Endothelial cell of umbilical vein (primary cell): ENCODE measurements around the gene WDR43. TPM values are rescaled to one million over a fixed set of nuclear protein-coding genes. Genes with fewer than 3 reads are reported as not detected.

Experiments
- BruUV-seq: library from RNA; stranded (reverse); fragments of 400-500 nt; replicated peaks from 2 replicates; lab custom pipeline; 2021; lab: Mats Ljungman, UMichigan
- CTCF ChIA-PET: fragments of 300-600, 350-600 bp; sonication (Branson Sonifier 250); formaldehyde crosslinking; loops from one replicate; lab custom pipeline; 2021; ENCODE audit warnings: antibody characterized with exemption, inconsistent platforms; lab: Charles Lee
- POLR2A ChIA-PET: fragments of 300-600, 350-600 bp; sonication (Branson Sonifier 250); formaldehyde crosslinking; loops from one replicate; lab custom pipeline; 2021; ENCODE audit warnings: antibody characterized with exemption, inconsistent platforms; lab: Charles Lee
- DNase-seq: peaks from one replicate; pipeline ENCODE4 v3.0.0-alpha.2; 2011; ENCODE audit warnings: low read depth, low spot score
- FAIRE-seq: peaks from 2 replicates; lab custom pipeline; 2011; peaks lifted over from hg19 to GRCh38; lab: Jason Lieb, UNC
- H2AFZ ChIP-seq: 2 replicates; pipeline ENCODE4 v1.6.0; 2012; ENCODE audit warnings: low read depth, low read length, control low read depth, inconsistent platforms
- H3K27ac ChIP-seq: 2 replicates; pipeline ENCODE4 v1.5.1; 2011; ENCODE audit warnings: low read depth, mild to moderate bottlenecking, control low read depth, low read length, moderate library complexity; ENCODE audit not compliant: insufficient read depth
- H3K27me3 ChIP-seq, 2 experiments: 2 replicates each; pipeline versions ENCODE4 v1.6.0 to v1.6.1; 2011; ENCODE audit warnings: low read length in 2 of 2, mixed read lengths in 1 of 2; ENCODE audit not compliant: control insufficient read depth in 2 of 2, insufficient read depth in 2 of 2
- H3K36me3 ChIP-seq, 2 experiments: 2 replicates in 1 of 2; 3 replicates in 1 of 2; pipeline ENCODE4 v1.5.1; 2011; ENCODE audit warnings: low read length in 2 of 2, mild to moderate bottlenecking in 1 of 2, moderate library complexity in 1 of 2; ENCODE audit not compliant: control insufficient read depth in 2 of 2, insufficient read depth in 2 of 2; ENCODE audit errors: extremely low read depth in 1 of 2
- H3K4me1 ChIP-seq: 3 replicates; pipeline ENCODE4 v1.5.1; 2011; ENCODE audit warnings: mild to moderate bottlenecking, low read length; ENCODE audit not compliant: control insufficient read depth, insufficient read depth; ENCODE audit errors: extremely low read depth
- H3K4me2 ChIP-seq: 2 replicates; pipeline ENCODE4 v1.6.1; 2011; ENCODE audit warnings: low read length, control low read depth, mixed read lengths; ENCODE audit not compliant: insufficient read depth
- H3K4me3 ChIP-seq, 3 experiments: fragments of 200-600 bp in 1 of 3; sonication (generic), shearing (Covaris generic) in 1 of 3; replicated peaks in 1 of 3; 2 replicates each; pipeline ENCODE4 v1.5.1; 2011 to 2016; ENCODE audit warnings: control low read depth in 3 of 3, low read length in 3 of 3, mild to moderate bottlenecking in 2 of 3, inconsistent platforms in 1 of 3, low read depth in 1 of 3, moderate library complexity in 1 of 3; ENCODE audit not compliant: insufficient read depth in 1 of 3
- H3K79me2 ChIP-seq: 2 replicates; pipeline ENCODE4 v1.6.0; 2012; ENCODE audit warnings: low read length, inconsistent platforms; ENCODE audit not compliant: control insufficient read depth, insufficient read depth
- H3K9ac ChIP-seq: replicated peaks from 2 replicates; pipeline ENCODE3; 2011; ENCODE audit warnings: low read length, control low read depth; ENCODE audit not compliant: insufficient read depth; ENCODE audit errors: extremely low read depth
- H3K9me1 ChIP-seq: replicated peaks from 3 replicates; pipeline ENCODE4 v1.6.0; 2011; ENCODE audit warnings: mild to moderate bottlenecking, low read length; ENCODE audit not compliant: control insufficient read depth, insufficient read depth; ENCODE audit errors: extremely low read depth
- H3K9me3 ChIP-seq: replicated peaks from 2 replicates; pipeline ENCODE4 v1.5.1; 2012; ENCODE audit warnings: low read length, inconsistent platforms; ENCODE audit not compliant: control insufficient read depth, insufficient read depth
- H4K20me1 ChIP-seq: replicated peaks from 2 replicates; pipeline ENCODE3; 2011; ENCODE audit warnings: mild to moderate bottlenecking, low read length; ENCODE audit not compliant: control insufficient read depth, insufficient read depth; ENCODE audit errors: extremely low read depth
- EZH2 ChIP-seq: IDR thresholded peaks from 2 replicates; pipeline ENCODE4 v1.6.1; 2012; ENCODE audit warnings: borderline replicate concordance, low read depth, mild to moderate bottlenecking, moderate library complexity, low read length, inconsistent platforms; ENCODE audit not compliant: severe bottlenecking
- FOS ChIP-seq: IDR thresholded peaks from 2 replicates; pipeline ENCODE4 v1.6.1; 2011; ENCODE audit warnings: mild to moderate bottlenecking, low read length, moderate library complexity, borderline replicate concordance; ENCODE audit not compliant: insufficient read depth
- GATA2 ChIP-seq: IDR thresholded peaks from 2 replicates; pipeline ENCODE4 v1.7.0; 2011; ENCODE audit warnings: low read depth, mild to moderate bottlenecking, moderate library complexity, mixed read lengths, low read length; ENCODE audit not compliant: insufficient read length, insufficient read depth
- JUN ChIP-seq: IDR thresholded peaks from 2 replicates; pipeline ENCODE4 v1.6.1; 2011; ENCODE audit warnings: borderline replicate concordance, low read depth; ENCODE audit not compliant: insufficient read length, insufficient read depth
- MYC ChIP-seq: IDR thresholded peaks from one replicate; pipeline ENCODE4 v1.6.1; 2011; ENCODE audit warnings: mild to moderate bottlenecking, low read depth, low read length
- POLR2A ChIP-seq: IDR thresholded peaks from 2 replicates; pipeline ENCODE4 v1.6.1; 2012; ENCODE audit warnings: low read depth, mild to moderate bottlenecking, control low read depth, low read length
- POLR2AphosphoS5 ChIP-seq: IDR thresholded peaks from 2 replicates; pipeline ENCODE4 v1.6.1; 2012; ENCODE audit warnings: low read depth, mild to moderate bottlenecking, control low read depth, low read length, moderate library complexity; ENCODE audit not compliant: insufficient read depth
- dilution Hi-C: fragments of 300-500 bp; cut with MboI; formaldehyde crosslinking; loops from one replicate; pipeline ENCODE4 v1.15.0; 2019; ENCODE audit warnings: low sequenced_read_pairs; ENCODE audit not compliant: extremely low pct_ligation_motif_present
- intact Hi-C: fragments of 100-400 bp; cut with micrococcal nuclease; formaldehyde crosslinking; loops from one replicate; pipeline ENCODE4 v1.10.0; 2022
- polyA plus RNA-seq, 4 experiments: library from polyadenylated mRNA; depleted of rRNA in 3 of 4; stranded (reverse) in 3 of 4; unstranded in 1 of 4; fragments of >200 nt; gene quantifications; 2 replicates each; pipeline versions ENCODE4 v1.2.1 to v1.2.3, GENCODE V29; 2011 to 2012; ENCODE audit warnings: missing spikeins in 1 of 4
- total RNA-seq: library from RNA; stranded (reverse); gene quantifications from 2 replicates; pipeline ENCODE4 v1.2.3, GENCODE V29; 2021
- TF ChIP-seq, protein P1 (sequence below), 2 donors: IDR thresholded peaks; 1 replicate in 1 of 2; 2 replicates in 1 of 2; pipeline ENCODE4 v1.5.1; 2011; ENCODE audit warnings: low read length in 2 of 2, mild to moderate bottlenecking in 2 of 2, moderate library complexity in 2 of 2, control low read depth in 1 of 2, inconsistent platforms in 1 of 2, low read depth in 1 of 2; ENCODE audit not compliant: insufficient read depth in 1 of 2; ENCODE audit errors: extremely low read depth in 1 of 2
- TF ChIP-seq, protein P2 (sequence below): IDR thresholded peaks from 2 replicates; pipeline ENCODE4 v1.6.1; 2011; ENCODE audit not compliant: insufficient read depth, insufficient read length

The WDR43 gene
- total and polyA plus RNA-seq, 2 donors (not counting 3 experiments of a cell fraction or from before 2014, with no cell fraction given): 23.7 to 60.6 TPM

DNA sequence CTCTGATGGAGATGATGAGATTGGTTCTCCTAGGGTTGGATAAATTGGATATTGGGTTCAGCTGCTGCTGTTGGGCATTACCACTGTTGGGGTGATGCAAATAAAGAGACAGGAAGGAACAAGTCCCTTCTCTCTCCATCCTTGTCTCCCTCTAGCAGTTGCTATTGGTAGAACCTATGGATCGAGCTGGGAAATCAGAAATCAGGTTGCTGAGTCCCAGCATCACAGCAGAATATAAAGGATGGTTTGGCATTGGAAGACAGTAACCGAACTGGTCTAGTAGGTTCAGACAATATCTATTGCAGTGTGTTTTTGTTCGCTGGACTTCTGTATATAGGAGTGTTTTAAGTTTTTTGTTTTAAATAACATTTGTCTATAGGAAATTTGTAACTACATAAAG is 8.1 kb downstream of the WDR43 start:
- Histone ChIP-seq H3K9me1 (no peaks in the 10 kb centered on the region), H3K27me3 (no peaks in the 10 kb centered on the region), H3K36me3 (peaks cover 14 to 30% of the 10 kb centered on the region in 2 experiments), H3K4me1 (peaks cover 7% of the 10 kb centered on the region), H3K4me3 (no peak overlapping the region), H4K20me1 (peaks cover 18% of the 10 kb centered on the region), H3K4me2 (no peak overlapping the region), H3K9ac (no peak overlapping the region), H2AFZ (no peak overlapping the region), H3K9me3 (no peaks in the 10 kb centered on the region), H3K79me2 (peaks cover 95% of the 10 kb centered on the region), H3K27ac (no peak overlapping the region)
- intact Hi-C loops: no loop called here
- no peak for TF ChIP-seq MYC
- no peak for TF ChIP-seq GATA2
- TF ChIP-seq FOS: no peak
- TF ChIP-seq, protein P1, sequence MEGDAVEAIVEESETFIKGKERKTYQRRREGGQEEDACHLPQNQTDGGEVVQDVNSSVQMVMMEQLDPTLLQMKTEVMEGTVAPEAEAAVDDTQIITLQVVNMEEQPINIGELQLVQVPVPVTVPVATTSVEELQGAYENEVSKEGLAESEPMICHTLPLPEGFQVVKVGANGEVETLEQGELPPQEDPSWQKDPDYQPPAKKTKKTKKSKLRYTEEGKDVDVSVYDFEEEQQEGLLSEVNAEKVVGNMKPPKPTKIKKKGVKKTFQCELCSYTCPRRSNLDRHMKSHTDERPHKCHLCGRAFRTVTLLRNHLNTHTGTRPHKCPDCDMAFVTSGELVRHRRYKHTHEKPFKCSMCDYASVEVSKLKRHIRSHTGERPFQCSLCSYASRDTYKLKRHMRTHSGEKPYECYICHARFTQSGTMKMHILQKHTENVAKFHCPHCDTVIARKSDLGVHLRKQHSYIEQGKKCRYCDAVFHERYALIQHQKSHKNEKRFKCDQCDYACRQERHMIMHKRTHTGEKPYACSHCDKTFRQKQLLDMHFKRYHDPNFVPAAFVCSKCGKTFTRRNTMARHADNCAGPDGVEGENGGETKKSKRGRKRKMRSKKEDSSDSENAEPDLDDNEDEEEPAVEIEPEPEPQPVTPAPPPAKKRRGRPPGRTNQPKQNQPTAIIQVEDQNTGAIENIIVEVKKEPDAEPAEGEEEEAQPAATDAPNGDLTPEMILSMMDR (IDR thresholded peaks at IDR 0.05; ENCODE audit: extremely low read depth in 1 of 2, insufficient read depth in 1 of 2, low read depth in 1 of 2, low read length in 2 of 2): no peak
- TF ChIP-seq, protein P2, sequence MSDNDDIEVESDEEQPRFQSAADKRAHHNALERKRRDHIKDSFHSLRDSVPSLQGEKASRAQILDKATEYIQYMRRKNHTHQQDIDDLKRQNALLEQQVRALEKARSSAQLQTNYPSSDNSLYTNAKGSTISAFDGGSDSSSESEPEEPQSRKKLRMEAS: no peak
- no peak for TF ChIP-seq POLR2AphosphoS5
- TF ChIP-seq JUN: no peak
- TF ChIP-seq POLR2A: no peak
- TF ChIP-seq EZH2: no peak
- ChIA-PET POLR2A (interaction anchor here (0.6 to 0.7 kb wide), 2 partner anchors 62 to 90 kb away, joined by 3 to 6 read pairs; no protein-coding TSS in a partner anchor), CTCF (no interaction called here)
- FAIRE-seq (no peak), DNase-seq (no peak)
- dilution Hi-C loops: no loop called here
- no TSS peak for BruUV-seq
